Activated CD8-positive, alpha-beta memory T cell treated with anti-CD3 and anti-CD28 coated beads, Interleukin-2, amount 50 U/mL, for 4 hours (primary cell): Measurements from ENCODE around the gene SOHLH1.
"Not testable (repeated sequence)": the region's sequence is repeated elsewhere in the genome, so short reads cannot be mapped to it uniquely, and the experiment has no call there.

ENCODE experiments used
- DNase-seq: peaks from one replicate; pipeline ENCODE4 v3.0.0-alpha.2; 2020

SOHLH1 gene

GRCh38 chr9:135676891-135677290 is 22.4 kb downstream of the SOHLH1 start:
- DNase-seq, result no peak

- no peak for DNase-seq
Observed at GRCh38 chr9:135674977-135675376, 24.3 kb downstream of the SOHLH1 start.

DNA sequence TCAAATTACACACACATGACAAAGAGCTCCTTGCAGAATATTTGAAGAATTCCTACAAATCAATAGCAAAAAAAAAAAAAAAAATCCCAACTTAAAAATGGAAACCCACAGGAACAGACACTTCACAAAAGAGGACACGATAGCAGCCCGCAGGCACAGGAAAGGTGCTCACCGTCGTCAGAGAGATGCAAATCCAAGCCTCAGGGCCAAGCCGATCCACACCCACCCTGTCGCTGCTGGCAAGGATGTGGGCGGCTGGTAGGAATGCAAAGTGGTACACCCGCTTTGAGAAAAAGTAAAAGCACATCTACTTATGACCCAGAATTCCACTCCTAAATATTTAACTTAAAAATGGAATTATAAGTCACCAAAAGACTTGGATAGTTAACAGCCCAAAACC is 25.3 kb downstream of the SOHLH1 start:
- no peak for DNase-seq

- not testable (repeated sequence) for DNase-seq
Observed at GRCh38 chr9:135672786-135673185, 26.5 kb downstream of the SOHLH1 start.

DNA sequence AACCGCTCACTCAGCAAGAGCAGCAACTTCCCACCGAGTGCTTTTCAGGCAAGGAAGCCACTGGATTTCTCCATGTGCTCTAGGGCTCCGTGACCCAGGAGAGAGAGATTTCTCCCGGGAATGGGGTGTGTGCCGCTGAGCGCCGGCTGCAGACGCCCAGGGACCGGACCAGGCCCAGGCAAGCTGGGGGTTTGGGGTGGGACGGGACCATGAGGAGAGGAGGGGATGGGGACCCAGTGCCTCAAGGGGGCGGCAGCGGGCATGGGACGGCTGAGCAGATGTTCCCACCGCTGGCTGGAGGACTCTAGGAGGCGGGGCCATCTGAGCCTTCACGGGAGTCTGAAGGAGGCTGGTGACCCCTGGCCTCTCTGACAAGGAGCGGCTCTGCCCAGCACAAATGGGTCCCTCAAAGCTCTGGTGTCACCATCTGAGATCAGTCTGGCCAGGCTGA is 27.7 kb downstream of the SOHLH1 start:
- no peak for DNase-seq

DNA sequence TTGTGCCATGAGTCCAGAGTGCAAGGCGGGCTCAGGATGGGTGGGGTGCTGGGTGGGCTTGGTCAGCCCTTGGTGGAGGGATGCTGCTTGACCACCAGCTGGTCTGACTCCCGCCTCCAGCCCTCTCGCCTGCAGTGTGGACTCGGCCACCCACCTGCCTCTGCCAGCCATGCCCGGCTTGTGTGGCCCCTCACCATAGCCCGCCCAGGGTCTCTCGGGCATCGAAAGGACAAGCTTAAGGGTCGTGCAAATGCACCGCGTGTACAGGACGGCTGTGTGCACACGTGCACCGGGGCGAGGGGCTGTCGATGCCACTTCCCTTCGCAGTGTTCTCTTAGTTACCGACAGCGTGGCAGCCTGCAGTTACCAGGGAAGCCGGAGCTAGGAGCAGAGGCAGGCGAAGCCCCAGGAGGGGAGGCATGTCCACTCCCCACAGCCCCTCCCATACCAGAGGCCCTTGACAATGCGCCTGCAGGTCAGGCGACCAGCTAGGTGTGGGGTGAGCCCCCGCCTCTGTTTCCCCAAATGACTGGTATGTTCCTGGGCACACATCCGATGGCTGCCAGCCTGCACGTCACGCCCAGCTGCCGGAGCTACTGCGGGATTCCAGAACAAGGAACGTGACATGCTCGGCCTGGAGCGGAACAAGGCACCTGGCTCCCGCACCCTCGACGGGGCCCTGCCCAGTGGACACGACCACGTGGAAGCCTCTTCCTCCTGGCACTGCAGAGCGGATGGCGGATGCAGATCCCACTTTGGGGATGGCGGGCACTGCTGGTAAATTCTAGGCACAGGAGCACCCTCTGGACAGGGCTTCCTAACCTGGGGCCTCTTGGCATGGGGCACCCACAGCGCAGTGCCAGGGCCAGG is 28.3 kb downstream of the SOHLH1 start:
- no peak for DNase-seq

- no peak for DNase-seq
Observed at GRCh38 chr9:135669616-135670285, 29.5 kb downstream of the SOHLH1 start.

DNA sequence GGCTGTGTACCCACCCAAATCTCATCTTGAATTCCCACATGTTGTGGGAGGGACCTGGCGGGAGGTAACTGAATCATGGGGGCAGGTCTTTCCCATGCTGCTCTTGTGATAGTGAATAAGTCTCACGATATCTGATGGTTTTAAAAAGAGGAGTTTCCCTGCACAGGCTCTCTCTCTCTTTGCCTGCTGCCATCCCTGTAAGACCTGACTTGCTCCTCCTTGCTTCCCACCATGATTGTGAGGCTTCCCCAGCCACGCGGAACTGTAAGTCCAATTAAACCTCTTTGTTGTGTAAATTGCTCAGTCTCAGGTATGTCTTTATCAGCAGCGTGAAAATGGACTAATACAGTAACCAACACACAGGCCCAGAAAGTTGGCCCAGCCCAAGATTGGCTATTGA is 30.3 kb downstream of the SOHLH1 start:
- DNase-seq, result not testable (repeated sequence)

DNA sequence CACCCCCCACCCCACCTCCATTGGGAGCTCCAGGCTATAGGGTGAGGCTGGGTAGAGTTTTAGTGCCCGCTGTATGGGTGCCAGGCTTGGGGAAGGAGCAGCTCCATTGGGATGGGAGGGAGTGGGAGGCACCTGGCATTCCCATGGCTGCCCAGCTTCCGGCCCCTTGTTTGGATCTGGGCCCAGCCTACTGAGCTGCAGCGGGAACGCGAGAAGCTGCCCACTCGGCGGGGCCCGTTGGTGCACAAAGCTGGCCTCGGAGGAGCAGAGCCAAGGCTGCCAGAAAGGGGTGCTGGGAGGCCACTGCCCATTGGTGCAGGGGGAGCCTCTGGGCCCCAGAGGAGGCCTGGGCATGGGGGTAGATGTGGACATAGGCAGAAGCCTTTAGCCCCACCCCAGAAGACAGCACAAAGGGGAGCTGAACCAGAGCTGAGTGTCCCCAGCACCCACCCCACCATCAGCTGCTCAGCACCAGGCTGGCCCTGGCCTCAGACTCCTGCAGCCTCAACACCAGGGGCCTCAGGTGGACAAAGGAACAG is 31.7 kb downstream of the SOHLH1 start:
- peak; percentile 11 for DNase-seq

GRCh38 chr9:135666534-135667462 is 32.5 kb downstream of the SOHLH1 start:
- DNase-seq, result peak; percentile 1

- no peak for DNase-seq
Observed at GRCh38 chr9:135665795-135666189, 33.5 kb downstream of the SOHLH1 start.

GRCh38 chr9:135664801-135665794 is 34.2 kb downstream of the SOHLH1 start:
- DNase-seq, result no peak

GRCh38 chr9:135664266-135664665 is 35.0 kb downstream of the SOHLH1 start:
- DNase-seq, result no peak

DNA sequence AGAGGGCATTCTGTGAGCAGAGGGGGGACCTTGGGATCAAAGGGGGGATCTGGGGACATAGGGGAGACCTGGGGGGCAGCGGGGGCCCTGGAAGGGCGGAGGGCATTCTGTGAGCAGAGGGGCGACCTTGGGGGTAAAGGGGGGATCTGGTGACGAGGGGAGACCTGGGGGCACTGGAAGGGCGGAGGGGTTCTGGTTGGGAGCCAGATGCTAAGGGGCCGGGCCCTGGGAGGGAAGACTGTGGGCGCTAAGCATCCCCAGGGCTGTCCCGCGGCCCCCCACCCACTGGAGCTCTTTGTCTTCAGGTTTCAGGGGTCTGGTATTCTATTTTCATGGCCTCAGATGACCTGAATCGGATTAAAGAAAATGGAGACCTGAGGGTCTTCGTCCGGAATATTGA is 35.4 kb downstream of the SOHLH1 start:
- DNase-seq, result no peak

- no peak for DNase-seq
Observed at GRCh38 chr9:135663451-135663770, 35.9 kb downstream of the SOHLH1 start.

DNA sequence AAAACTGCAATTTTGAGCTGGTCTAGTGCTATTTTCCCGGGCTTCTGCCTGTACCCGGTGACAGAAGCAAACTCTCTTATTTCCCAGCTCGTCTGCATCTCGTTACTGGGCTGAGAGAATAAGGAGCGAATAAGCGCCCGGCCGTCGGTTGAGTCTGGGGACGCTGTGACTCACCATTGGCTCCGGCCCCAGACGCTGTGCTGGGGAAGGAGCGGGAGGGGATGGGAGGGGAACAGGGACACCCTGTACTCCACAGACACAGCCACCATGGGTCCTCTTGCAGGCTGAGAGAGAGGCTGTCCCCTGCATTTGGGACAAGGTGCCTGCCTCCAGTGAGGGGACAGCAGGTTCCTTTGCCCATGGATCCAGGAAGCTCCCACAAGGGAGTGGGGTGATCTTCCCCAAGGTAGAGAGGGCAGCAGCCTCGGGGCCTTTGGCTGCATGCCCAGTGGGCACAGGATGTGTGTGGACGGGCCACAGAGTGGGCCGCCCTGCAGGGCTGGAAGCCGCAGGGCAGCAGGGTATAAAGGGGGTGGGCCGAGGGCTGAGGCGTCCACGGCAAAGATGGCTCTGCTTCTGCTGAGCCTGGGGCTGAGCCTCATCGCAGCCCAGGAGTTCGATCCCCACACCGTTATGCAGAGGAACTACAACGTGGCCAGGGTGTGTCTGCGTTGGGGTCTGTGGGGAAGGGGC is 36.4 kb downstream of the SOHLH1 start, which contains the start of gene LCN9:
Gene LCN9 (plus strand): TSS at position 552 of the 693 bp plus-strand sequence. CDS start 13 bp downstream, at position 565.
- no peak for DNase-seq

DNA sequence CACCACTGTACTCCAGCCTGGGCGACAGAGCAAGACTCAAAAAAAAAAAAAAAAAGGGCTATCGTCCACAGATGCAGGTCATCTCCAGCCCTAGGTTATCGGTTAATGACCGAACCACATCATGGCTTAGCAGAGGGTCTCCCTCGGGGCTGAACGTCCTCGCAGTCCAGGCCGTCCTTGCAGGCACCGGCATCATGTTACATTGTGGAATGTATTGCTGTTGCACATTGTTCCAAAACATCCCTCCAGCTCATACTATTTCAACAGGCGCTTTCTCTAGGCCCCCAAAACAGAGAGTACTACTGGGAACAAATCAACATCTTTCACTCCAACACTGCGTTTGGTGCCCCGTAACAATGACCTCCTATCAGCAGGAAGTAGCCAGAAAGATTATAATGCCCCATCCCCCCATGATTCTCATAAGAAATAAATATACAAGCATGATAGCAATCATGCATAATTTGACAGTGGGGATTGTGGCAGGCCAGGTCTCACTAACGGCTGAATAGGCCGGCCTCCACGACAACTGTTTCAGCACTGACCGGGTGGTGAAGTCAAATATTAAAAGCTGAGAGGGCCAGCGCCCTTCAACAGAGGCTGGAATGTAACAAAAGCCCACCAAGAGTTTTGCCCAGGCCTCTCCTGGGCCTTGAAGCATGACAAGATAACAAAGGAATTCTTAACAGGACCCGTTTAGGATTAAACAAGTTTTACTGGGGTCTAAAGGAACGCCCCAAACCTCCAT is 37.3 kb downstream of the SOHLH1 start:
- DNase-seq, result no peak

DNA sequence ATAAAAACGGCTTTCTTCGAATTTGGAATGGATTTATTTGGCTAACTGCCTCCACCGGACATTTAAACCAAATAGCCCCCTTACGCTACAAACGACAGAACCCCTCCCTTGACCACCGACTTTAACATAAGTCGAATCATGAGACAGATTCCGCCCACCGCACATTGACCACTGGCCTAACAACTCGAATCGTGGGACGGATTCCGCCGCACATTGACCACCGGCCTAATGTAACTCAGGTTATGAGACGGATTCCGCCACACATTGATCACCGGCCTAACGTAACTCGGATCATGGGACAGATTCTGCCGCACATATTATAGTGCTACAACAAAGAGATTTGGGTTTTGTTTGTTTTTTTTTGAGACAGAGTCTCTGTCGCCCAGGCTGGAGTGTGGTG is 38.9 kb downstream of the SOHLH1 start:
- no peak for DNase-seq

GRCh38 chr9:135659252-135659651 is 40.0 kb downstream of the SOHLH1 start:
- DNase-seq, result no peak

- no peak for DNase-seq
Observed at GRCh38 chr9:135657416-135657815, 41.9 kb downstream of the SOHLH1 start.
